Measurements from ENCODE around the gene MIA3.

DNA sequence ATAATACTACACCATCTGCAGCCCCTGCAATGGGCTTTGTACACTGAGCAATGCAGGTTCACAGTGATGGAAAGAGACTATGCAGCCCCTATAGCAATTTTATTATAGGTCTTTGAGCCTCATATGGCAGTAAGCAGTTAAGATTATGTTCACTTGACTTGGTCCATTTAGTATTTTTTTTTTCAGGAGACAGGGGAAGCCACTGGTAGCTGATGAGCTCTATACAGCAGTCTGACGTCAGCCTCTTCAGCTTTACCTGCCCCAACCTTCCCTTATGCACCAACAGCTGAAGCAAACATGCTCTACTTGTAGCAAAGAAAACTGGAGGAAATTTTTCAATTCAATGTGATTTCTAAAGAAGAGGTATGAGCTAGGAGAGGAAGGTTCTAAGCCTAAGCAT lies 62.2 kb downstream of the MIA3 start:
- TF ChIP-seq ZNF274 (IDR thresholded peaks at IDR 0.05; ENCODE audit: low read depth, low read length) = no peak
- no peak for TF ChIP-seq YY1 (IDR thresholded peaks at IDR 0.05; ENCODE audit: insufficient read depth, insufficient read length)
- TF ChIP-seq SUZ12 (IDR thresholded peaks at IDR 0.05; ENCODE audit: extremely low read depth, insufficient read depth, insufficient read length) = no peak
